GF-D8 (cell line): ENCODE results near the gene RAB23.

Source experiments
- DNase-seq: peaks from one replicate; lab custom pipeline; 2025; lab: John Stamatoyannopoulos, UW

The RAB23 gene

GRCh38 chr6:57242505-57242904 is 20.4 kb upstream of the RAB23 start:
- no peak for DNase-seq

DNA sequence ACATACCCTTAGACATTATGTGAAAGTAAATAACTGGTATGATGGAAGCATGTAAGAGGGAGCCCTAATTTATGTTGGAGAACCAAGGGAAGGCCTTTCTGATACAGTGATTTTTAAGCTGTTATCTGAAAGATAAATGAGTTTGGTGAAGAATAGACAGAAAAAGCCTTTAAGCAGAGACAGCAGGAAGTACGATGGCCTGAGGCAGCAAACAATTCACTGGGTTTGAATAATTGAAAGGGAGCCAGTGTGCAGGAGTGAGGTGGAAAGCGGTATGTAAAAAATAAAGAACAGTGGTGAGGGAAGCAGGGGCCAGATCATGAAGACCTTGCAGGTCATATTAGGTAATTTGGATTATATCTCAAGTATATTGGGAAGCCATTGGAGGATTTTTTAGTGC is 4.1 kb upstream of the RAB23 start:
- no peak for DNase-seq

DNA sequence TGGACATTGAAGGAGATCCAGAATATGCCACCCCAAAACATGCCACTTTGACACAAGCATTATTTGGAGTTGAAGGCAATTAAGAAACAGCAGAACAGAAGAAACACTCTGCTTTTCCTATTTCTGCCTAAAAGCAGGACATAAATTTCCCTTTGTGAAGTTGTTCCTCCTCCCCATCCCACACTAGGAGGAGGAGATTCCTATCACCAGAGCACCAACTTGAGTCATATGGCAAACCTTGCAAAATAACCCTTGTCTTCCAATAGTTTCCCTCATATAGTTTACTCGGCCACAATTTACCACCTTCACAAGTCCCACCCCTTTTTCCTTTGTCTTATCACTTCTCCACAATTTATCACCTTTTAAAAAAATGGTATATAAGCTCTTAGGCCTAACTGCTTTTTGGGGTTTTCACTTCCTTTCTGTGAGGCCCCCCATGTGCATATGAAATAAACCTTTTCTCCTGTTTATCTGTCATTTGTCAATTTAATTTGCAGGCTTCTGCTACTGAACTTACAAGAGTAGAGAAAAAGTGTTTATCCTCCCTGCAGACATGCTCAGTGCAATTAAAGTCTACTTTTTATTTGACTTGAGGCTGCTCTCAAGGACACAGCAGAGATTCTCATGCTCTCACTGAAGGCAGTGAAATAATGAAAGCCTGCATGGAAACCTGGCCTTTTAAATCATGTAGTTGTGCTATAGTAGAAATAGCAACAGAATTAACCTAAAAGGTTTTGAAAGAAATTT is 2.8 kb upstream of the RAB23 start:
- DNase-seq = no peak

- no peak for DNase-seq
Observed at GRCh38 chr6:57222743-57223077, 603 bp upstream of the RAB23 start.

DNA sequence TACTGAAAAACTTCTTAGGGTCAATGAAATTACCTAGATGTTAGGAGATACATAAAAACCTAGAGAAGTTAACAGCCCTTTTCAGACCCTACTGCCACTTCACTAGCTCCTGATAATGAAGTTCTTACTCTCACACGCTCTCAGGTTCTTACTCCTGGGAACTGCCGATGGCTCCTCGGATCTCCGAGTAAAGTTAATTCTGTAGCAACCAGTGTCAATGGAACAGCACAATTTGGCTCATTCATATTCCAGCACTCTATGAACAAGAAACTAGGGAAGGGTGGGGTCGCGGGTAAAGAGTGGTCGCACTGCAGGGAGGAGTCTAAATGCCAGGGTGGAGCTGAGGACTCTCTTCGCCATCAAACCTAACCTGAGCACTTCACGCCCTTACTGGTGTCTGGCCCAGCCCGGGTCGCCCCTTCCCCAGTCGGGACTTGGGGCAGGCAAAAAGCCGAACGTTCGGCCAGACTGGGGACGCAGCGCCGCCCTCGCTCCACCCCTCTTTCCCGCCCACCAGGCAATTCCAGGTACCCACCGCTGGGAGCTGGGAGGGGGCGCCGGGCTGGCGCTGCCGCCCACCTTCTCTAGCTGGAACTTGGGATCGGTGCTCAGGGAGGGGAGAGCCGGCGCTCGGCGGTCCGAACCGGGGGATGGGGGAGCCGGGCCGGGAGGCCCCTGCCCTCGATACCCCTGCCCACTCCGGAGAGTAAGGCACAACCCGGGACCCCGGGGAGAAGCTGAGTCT is 744 bp downstream of the RAB23 start:
- DNase-seq = no peak

- DNase-seq = no peak
Observed at GRCh38 chr6:57220083-57220703, 1.9 kb downstream of the RAB23 start.

DNA sequence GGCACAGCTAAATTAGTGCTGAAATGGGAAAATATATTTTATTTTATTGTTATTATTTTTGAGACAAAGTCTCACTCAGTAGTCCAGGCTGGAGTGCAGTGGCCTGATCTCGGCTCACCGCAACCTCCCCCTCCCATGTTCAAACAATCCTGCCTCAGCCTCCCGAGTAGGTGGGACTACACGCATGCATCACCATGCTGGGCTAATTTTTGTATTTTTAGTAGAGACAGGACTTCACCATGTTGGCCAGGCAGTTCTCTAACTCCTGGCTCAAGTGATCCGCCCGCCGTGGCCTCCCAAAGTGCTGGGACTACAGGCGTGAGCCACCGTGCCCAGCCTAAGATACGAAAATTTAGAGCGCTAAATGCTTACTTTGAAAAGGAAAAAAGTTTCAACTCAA is 4.8 kb downstream of the RAB23 start:
- no peak for DNase-seq

GRCh38 chr6:57216235-57217101 is 5.6 kb downstream of the RAB23 start:
- no peak for DNase-seq

DNA sequence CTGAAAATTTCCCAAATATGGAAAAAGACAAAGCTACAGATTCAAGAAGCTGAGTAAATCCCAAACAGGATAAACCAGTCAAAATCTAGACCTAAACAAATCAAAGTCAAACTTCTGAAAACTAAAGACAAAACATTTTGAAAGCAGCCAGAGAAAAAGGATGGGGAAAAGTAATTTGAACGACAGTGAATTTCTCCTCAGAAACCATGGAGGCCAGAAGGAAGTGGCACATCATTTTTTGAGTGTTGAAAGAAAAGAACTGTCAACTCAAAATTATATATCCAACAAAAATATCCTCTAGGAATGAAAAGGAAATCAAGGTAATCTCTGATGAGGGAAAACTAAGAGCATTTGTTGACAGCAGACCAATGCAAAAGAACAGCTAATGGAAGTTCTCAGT is 6.8 kb downstream of the RAB23 start:
- DNase-seq = no peak

- no peak for DNase-seq
Observed at GRCh38 chr6:57210060-57210459, 12.0 kb downstream of the RAB23 start.

GRCh38 chr6:57209030-57209429 is 13.1 kb downstream of the RAB23 start:
- no peak for DNase-seq

DNA sequence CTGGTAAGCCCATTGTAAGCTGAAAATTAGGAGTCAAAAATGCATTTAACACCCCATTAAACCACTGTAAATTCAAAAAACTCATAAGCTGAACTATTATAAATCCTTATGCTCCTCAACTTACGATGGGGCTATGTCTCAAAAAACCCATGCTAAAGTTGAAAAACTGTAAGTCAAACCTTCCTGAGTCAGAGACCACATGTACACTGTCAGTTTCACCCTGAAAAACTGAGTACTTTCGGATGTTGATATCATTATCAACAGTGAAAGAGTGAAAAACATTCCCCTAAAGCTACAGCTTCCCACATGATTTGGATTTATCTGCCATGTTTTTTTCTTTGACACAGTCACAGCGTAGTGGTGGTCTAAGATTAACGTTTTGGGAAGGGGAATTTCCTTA is 14.2 kb downstream of the RAB23 start:
- DNase-seq = no peak

- DNase-seq = no peak
Observed at GRCh38 chr6:57207141-57207540, 15.0 kb downstream of the RAB23 start.

DNA sequence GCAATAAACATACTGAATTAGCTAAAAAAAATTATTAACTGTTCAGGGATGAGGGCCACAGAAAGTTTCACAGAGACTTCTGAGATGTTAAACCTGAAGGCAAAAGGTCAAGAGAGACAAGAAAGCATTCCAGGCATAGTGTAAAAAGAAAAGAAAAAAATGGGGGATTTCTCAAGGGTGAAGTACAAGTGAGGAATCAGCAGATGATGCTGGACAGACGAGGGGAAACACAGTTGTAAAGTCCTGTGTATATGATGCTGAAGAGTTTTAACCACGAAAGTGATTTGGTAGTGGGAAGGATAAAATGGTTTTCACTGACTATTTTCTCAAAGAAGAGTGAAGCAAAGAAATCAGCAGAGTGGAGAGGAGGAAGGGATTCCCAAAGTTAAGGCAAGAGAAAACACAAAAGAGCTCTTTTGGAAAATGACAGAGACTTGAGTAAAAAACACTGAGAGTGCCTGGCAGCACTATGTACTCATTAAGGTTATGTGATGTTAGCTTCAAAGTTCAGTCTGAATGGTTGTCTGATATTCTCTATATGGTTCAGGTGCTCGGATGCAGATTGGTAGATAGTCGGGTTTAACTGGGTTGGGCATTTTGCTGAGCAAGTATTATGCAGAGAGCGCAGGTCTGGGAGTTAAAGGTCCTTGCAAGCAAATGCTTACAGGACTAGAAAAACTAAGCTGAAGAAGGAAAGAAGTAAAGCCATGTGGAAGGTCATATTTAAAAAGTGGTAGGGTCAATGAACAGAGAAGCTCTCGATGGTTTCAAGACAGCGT is 16.4 kb downstream of the RAB23 start:
- DNase-seq = no peak

DNA sequence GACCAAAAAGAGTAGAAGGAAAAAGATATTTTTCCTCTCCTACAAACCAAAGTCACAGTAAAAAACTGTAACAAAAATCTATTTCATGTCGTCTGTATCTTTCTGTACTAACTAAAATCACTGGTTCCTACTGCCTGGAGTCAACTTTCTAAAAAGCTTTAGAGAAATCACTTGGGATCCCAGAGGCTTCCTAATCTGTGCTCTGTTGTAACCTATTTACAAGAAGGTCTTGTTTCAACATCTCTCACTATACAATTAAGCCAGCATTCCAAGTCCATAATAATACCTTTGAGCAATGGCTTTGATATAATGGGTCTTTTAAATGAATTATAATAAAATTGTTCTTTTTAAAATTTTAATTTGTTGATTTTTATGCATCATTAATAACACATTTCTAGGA is 20.4 kb downstream of the RAB23 start:
- no peak for DNase-seq

DNA sequence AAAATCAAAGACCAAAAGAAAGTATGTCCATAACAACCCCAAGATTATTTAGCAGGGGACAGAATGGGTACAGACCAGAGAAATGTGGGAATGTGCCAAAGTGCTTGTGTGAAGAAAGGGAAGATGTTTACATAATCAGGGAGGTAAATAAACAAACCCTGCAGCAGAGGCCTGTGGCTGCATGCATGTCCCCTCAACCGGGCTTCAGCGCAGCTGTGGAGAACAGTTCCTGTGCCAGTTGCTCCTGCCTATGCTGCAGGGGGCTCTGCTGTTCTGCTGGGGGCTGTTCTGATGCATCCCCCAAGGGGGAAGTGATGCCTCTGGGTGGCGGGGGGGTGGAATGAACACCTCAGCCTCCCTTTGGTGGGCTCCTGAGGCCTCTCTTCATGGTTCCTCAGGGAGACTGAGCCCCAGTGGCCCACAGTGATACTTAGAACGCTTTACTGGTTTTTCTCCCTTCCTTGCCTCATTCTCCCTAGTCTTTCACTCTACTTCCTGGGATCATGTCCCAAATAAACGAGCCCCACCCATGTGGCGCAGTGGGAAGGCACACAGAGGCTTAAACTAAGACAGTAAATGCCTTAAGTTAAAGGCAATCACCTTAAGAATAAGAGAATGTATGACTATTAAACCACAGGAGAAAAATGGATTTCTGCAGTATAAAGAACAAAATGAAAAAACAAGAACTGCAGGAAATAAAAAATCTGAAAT is 23.0 kb downstream of the RAB23 start:
- DNase-seq = no peak

DNA sequence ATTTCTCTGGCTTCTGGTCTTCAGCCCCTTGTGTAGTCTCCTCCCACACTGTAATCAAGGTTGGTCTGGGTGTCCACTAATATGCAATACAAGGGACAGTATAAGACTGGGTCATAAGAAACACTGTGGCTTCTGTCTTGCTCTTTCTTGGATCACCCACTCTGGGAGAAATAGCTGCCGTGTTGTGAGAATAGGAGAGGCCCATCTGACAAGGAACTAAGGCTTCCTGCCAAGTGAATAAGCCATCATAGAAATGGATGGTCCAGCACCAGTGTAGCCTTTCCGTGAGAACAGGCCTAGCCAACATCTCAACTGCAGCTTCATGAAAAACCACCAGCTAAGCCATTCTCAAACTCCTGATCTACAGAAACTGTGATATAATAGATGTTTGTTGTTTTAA is 26.6 kb downstream of the RAB23 start:
- no peak for DNase-seq

GRCh38 chr6:57193177-57193576 is 28.9 kb downstream of the RAB23 start:
- DNase-seq = peak; percentile 63

DNA sequence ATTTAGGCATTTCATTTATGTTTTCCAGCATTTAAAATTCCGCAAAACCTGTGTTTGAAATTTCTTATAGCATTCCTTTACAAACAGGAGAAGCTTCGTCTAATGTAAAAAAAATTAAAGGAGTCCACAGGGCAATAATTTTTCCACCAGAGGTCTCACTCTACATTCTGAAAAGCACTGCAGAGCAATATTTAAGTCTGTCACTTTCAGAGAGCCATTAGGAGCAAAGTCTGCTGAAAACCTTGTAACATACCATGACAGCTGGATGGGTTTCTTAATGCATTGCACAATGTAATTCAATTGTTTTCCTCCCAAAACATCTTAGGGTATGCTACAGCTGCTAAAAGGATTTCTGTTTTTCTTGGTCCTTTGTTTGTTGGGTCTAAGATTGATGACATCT is 32.0 kb downstream of the RAB23 start:
- DNase-seq = peak; percentile 56

DNA sequence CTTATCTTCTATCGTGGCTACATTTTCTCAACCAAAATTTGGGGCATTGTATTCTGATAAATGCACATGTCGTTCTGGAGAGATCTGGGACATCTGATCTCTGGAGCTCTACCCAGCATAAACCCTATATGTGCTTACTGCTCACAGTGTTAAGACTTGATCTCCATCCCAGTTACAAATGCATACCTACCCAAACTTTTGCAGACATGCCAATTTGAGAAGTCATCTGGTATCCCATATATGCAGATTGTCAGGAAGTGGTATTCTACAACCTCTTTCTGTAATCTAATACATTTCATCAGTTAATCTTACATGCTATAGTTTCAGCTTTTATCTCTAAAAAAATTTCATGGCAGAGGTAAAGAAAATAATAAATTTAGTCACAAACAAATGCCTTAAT is 38.8 kb downstream of the RAB23 start:
- DNase-seq = no peak

- DNase-seq = no peak
Observed at GRCh38 chr6:57182017-57182432, 40.1 kb downstream of the RAB23 start.
